DMS53 treated with DMSO at 0.1 percent for 48 hours (cell line): Measurements from ENCODE around the gene AGAP1.
A peak's percentile ranks its signal among the peaks of the same experiment; 100 is the strongest.
"Not testable (repeated sequence)": the region's sequence is repeated elsewhere in the genome, so short reads cannot be mapped to it uniquely, and the experiment has no call there.

ENCODE experiments used
- DNase-seq: peaks from one replicate; lab custom pipeline; 2025; ENCODE audit not compliant: unreplicated experiment; lab: John Stamatoyannopoulos, UW

Gene AGAP1

GRCh38 chr2:235584638-235585007 is 90.8 kb downstream of the AGAP1 start:
- DNase-seq: no peak

- DNase-seq: no peak
These were observed 93.4 kb downstream of the AGAP1 start for GRCh38 chr2:235587202-235587601.

DNA sequence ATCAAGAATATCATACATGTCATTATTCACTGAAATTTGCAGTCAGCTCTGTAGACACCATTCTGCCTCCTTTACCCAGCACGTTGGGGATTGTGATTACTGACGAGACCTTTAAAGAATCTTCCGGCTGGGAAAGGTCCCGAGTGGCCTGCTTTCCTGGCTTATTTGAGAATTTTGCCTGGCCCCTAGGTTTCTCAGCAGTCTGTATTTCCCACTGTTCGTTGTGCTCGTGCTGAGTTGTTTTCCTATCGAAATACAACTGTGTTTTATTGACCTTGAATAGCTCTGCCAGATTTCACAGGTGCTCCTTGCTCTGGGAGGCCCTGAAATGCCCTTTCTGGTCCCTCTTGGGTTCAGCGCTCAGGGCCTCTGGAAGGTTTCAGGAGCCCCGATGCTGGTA is 94.9 kb downstream of the AGAP1 start:
- DNase-seq: no peak

DNA sequence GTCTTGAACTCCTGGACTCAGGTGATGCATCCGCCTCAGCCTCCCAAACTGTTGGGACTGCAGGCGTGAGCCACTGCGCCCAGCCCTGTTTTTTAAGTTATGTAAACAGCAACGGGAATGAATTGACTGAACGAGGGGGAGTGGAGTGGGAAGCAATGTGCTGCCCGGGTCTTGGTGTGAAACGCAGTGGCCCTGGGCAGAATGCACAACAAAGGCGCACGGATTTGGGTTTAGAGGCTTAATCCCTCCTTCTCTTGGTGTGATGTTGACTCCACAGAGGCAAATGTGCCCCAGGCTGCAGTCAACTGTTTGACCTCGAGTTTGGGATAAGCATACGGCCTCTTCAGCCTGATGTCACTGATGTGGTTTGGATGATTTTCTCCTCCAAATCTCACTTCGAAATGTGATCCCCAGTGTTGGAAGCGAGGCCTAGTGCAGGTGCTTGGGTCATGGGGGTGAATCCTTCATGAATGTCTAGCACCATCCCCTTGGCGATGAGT is 97.4 kb downstream of the AGAP1 start:
- DNase-seq: no peak

- DNase-seq: no peak
These were observed 98.1 kb downstream of the AGAP1 start for GRCh38 chr2:235591921-235592320.

- no peak for DNase-seq
These were observed 98.6 kb downstream of the AGAP1 start for GRCh38 chr2:235592430-235592829.

GRCh38 chr2:235592836-235593235 is 99.0 kb downstream of the AGAP1 start:
- DNase-seq: no peak

- DNase-seq: peak; percentile 88
These were observed 100.2 kb downstream of the AGAP1 start for GRCh38 chr2:235594041-235594440.

DNA sequence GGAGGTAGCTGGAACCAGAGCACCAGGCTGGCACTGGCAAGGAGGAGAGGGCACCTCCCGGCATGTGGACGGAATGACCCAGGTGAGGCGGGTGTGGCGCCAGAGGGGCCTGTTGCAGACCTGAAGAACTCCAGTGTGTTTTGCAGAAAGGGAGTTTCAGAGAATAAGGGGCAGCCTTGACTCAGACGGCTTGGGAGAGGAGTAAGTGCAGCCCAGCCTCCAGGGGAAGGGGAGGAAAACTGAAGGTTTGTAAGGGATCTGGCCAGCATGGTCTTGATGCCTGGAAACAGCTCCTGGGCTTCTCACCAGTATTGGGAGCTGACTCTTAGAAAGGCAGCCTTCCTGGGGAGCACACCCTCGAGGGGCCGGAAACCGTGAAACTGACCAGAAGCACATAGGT is 101.1 kb downstream of the AGAP1 start:
- no peak for DNase-seq

- DNase-seq: peak; percentile 3
These were observed 101.7 kb downstream of the AGAP1 start for GRCh38 chr2:235595422-235596010.

DNA sequence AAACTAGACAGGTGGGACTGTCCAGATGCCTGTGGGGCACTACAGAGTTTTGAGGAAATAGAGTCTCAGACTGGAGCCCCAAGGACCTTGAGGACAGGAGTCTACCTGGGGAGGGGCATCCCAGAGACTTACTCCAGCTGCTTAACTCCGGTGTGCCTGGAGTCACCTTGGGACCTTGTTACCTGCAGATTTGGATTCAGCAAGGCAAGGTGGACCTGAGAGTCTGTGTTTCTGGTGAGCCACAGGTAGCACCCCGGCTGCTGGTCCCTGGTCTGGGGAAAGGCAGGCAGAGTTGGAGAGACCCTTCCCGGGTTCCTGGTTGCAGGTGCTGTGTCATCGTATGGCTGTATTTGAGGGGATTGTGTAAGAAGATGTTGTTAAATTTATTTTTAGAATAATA is 102.4 kb downstream of the AGAP1 start:
- DNase-seq: no peak

- DNase-seq: no peak
These were observed 103.3 kb downstream of the AGAP1 start for GRCh38 chr2:235597081-235597615.

GRCh38 chr2:235598026-235598425 is 104.2 kb downstream of the AGAP1 start:
- no peak for DNase-seq

- no peak for DNase-seq
These were observed 105.0 kb downstream of the AGAP1 start for GRCh38 chr2:235598532-235599531.

DNA sequence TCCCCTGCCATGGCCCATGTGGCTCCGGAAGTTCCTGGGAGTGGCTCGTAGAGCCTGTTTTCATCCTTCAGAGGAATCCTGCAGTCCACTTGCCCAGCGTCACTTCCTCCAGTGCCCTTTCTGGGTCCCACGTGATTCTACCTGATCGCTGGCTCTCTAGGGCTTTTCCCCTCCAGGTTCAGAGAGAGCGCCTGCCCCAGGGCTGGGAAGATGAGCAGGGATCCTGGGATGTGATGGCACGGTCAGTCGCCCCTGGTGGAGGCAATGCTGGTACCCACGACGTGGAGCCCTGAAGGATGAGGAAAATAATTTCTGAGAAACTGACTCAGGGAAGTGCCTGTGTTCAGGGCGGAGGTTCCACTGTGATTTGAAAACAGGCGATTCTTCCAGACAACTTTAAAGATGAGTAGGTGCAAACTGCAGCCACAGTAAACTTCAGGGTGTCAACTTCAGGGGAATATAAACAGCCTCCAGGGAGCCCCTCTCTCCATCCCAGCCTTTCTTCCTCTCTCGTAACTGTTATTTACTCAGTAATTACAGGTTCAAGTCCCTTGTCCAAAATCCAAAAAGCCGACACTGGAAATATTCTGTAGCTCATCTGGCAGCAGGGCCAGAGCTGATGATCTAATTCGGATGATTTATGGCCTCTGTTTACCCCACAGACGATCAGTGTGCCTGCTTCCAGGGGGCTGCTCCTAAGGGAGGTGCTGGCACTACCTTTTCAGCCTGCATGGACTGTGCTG is 105.9 kb downstream of the AGAP1 start:
- no peak for DNase-seq

DNA sequence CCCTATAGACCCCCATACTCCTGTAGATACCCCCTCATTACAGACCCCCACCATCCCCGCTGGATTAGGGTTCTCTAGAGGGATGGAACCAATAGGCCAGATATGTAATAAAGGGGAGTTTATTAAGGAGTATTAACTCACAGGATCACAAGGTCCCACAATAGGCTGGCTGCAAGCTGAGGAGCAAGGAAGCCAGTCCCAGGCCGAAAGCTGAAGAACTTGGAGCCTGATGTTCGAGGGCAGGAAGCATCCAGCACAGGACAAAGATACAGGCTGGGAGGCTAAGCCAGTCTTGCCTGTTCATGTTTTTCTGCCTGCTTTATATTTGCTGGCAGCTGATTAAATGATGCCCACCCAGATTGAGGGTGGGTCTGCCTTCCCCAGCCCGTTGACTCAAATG is 106.6 kb downstream of the AGAP1 start:
- no peak for DNase-seq

- no peak for DNase-seq
These were observed 107.1 kb downstream of the AGAP1 start for GRCh38 chr2:235600926-235601325.

DNA sequence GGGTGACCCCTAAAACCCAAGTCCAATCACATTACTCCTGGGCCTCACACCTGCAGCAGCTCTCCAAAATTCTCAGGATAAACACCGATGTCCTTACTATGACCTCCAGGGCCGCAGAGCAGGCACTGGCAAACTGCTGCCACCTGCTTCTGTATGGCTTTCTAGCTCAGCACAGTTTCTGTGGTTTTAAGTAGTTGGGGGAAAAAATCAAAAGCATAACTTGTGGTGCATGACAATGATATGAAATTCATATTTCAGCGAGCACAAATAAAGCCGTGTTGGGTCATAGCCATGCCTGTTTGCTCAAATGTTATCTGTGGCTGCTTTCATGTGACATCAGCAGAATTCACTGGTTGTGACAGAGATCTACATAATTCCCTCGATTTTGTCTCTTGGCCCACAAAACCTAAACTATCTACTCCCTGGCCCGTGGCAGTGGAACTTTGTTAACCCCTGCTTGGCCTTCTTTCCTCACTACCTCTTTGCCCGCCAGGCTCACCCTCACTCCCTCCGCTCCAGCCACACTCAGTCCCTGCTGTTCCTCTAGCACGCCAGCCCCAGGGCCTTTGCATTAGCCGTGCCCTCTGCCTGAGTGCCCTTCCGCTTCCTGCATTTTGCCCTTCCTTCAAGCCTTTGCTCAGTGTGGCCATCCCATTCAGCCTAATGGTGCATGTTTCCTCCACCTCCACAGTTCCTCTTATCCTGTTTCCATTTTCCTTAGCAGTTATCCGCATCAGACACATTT is 108.3 kb downstream of the AGAP1 start:
- no peak for DNase-seq

DNA sequence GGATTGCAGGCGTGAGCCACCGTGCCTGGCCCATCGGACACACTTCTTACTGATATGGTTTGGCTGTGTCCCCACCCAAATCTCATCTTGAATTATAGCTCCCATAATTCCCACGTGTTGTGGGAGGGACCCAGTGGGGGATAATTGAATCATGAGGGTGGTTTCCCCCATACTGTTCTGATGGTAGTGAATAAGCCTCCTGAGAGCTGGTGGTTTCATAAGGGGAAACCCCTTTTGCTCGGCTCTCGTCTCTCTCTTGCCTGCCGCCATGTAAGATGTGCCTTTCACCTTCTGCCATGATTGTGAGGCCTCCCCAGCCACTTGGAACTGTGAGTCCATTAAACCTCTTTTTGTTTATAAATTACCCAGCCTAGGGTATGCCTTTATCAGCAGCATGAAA is 109.1 kb downstream of the AGAP1 start:
- DNase-seq: not testable (repeated sequence)

GRCh38 chr2:235603659-235604058 is 109.8 kb downstream of the AGAP1 start:
- DNase-seq: no peak
